HG03432 (cell line): ENCODE data around the gene FLT3.
"Not testable (repeated sequence)": the region's sequence is repeated elsewhere in the genome, so short reads cannot be mapped to it uniquely, and the experiment has no call there.

Experiments used
- ATAC-seq: cut with Tn5 transposase; IDR thresholded peaks from one replicate; pipeline ENCODE4 v1.9.1; 2021; ENCODE audit warnings: mild to moderate bottlenecking, moderate library complexity; ENCODE audit not compliant: unreplicated experiment

The FLT3 gene

DNA sequence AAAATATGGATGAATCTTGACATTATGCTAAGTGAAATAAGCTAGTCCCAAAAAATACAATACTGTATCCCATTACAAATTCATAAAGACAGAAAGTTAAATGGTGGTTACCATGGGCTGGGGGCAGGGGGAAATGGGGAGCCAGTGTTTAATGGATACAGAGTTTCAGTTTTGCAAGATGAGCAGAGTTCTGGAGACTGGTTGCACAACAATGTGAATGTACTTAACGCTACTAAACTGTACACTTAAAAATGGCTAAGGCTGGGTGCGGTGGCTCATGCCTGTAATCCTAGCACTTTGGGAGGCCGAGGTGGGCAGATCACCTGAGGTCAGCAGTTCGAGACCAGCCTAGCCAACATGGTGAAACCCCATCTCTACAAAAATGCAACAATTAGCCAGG lies 1.5 kb upstream of the FLT3 start:
- ATAC-seq: not testable (repeated sequence)

DNA sequence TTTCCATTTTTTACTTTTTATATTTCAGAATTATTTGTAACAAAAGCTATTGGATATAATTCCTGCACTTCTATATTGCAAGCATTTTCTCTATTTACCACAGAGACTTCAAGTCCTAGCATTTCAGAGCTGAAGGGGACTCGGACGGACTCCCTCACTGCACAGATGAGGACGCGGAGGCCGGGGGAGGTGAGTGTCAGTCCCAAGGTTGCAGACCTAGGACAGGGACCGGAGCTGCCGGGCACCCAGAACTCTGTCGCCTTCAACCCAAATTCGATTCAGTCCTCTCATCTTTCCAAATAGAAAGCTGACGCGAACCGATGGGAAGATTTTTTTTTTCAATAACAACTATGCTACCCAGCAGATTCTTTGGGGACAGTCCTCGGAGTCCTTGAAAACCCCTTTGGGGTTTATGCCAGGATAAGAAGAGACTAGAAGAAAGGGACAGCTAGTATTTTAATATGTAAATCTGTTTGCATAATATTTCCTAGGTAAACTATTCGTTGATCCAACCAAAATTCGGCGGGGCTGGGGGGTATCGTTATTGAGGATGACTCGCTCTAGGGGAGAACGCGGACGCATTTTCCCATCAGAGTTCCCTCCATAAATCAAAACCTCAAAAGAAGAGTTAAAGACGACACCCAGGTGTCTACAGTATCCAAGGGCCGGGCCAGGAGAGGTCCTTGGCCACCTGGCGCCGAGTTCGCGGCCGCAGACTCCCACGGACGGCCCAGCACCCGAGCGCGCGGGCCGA lies 803 bp downstream of the FLT3 start:
- ATAC-seq: no peak

DNA sequence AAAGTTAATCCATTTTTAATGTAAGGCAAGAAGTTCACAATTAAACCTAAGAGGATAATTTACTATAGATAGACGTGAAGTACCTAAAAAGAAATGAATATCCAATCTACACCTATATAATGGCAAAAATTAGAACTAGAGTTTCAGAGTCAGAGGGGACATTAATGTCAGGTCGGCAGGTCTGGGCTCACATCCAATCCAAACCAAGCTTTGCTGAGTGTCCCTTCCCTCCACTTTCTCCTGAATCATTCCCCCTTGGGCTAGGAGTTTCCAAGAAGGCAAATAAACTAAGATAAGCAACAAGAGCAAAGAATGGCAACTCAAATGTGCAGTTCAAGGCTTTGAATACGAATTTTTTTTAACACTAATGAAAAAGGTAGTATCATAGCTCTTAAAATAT lies 2.9 kb downstream of the FLT3 start:
- no peak for ATAC-seq

DNA sequence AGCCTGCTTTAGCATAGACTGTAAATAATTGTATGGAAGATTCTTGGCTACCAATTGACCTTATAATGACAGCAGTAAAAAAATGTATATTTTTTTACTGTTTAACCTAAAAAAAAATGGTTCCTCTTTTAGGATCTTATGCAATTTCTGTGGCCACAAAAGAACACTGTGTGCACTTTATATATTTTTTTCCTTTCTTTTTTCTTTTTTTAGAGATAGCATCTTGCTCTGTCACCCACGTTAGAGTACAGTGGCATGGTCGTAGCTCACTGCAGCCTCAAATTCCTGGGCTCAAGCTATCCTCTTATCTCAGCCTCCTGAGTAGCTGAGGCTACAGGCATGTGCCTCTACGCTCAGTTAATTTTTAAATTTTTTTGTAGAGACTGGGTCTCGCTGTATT lies 6.1 kb downstream of the FLT3 start:
- no peak for ATAC-seq

DNA sequence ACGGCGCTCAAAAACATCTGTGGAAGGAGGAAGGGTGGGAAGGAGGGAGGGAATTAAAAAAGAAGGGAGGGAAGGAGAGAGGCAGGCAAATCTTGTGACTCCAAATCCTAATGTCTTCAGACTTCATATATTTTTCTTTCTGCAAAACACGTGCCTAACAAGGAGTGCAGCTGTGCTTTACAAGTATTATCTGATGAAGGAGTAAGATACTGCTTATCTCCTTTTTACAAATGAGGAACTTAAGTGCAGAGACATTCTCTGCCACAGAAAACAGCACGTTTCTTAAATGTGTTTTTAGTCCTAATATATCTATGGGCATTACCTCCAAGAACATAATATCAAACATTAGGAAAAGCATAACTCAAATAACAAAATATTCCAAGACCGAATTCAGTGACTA lies 6.5 kb downstream of the FLT3 start:
- no peak for ATAC-seq

DNA sequence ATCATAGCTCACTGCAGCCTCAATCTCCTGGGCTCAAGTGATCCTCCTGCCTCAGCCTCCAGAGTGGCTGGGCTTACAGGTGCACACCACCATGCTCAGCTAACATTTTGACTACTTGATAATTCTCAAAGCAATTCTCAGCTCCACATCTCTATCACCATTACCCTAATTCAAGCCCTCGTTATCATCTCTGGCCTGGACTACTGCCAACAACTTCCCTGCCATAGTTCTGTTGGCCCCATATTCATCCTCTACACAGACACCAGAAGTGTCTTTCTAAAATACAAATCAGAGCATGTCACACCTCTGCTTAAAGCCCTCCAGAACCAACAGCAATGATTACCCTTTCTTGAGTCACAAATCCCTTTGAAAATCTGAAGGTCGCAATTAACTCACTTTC lies 7.9 kb downstream of the FLT3 start:
- ATAC-seq: no peak

DNA sequence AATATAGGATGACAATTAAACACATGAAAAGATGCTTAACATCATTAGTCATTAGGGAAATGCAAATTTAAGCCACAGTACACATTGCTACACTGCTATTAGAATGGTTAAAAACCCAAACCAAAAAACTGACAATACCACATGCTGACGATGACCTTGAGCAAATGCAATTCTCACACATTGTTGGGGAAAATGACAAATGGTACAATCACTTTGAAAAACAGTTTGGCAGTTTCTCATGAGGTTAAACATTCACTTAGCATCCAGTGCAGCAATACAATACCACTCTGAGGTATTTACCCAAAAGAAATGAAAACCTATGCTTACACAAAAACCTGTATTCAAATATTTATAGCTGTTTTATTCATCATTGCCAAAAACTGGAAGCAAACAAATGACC lies 11.3 kb downstream of the FLT3 start:
- no peak for ATAC-seq

DNA sequence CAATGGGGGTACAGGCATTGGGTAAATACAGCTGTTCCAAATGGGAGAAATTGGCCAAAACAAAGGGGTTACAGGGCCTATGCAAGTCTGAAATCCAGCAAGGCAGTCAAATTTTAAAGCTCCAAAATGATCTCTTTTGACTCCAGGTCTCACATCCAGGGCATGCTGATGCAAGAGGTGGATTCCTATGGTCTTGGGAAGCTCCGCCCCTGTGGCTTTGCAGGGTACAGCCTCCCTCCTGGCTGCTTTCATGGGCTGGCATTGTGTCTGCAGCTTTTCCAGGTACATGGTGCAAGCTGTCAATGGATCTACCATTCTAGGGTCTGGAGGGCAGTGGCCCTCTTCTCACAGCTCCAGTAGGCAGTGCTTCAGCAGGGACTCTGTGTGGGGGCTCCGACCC lies 22.6 kb downstream of the FLT3 start:
- ATAC-seq: not testable (repeated sequence)

DNA sequence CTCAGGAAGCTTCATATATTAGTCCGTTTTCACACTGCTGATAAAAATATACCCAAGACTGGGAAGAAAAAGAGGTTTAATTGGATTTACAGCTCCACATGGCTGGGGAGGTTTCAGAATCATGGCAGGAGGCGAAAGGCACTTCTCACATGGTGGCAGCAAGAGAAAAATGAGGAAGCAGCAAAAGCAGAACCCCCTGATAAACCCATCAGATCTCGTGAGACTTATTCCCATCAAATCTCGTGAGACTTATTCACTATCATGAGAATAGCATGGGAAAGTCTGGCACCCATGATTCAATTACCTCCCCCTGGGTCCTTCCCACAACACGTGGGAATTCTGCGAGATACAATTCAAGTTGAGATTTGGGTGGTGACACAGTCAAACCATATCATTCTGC lies 23.1 kb downstream of the FLT3 start:
- ATAC-seq: no peak

DNA sequence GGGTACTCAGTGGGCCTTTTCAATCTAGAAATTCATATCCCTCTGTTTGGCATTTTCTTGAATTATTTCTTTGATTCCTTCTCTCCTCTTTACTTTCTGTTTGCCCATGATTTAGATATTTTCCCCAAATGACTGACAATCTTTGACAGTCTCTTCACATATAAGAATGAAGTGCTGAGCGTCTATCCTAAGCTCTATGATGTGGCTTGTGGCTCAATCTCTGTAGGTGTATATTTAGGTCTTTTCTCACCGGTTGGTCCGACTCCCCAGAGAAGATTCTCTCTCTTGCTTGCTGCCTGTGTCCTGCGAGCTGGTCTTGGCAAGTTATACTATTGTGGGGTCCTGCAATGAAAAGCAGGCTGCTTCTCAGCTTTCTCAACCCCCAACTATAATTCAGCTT lies 29.0 kb downstream of the FLT3 start:
- no peak for ATAC-seq

DNA sequence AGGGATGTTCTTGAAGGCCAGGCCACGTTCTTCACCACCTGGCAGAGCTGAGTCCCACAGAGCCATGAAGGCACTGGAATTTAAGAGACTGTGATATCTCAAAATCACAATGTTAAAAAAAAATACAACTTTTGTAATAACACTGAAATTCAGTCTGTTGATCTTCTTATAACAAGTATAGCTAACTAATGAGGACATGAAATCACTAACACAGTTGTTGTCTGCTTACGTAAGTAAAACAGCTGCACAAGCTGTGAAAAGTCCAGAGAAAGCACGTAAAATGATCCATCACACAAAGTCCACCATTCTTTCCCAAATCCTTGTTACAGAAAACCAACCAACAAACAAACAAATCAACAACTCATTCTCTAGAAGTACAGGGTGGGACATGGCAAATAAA lies 32.9 kb downstream of the FLT3 start:
- ATAC-seq: no peak

DNA sequence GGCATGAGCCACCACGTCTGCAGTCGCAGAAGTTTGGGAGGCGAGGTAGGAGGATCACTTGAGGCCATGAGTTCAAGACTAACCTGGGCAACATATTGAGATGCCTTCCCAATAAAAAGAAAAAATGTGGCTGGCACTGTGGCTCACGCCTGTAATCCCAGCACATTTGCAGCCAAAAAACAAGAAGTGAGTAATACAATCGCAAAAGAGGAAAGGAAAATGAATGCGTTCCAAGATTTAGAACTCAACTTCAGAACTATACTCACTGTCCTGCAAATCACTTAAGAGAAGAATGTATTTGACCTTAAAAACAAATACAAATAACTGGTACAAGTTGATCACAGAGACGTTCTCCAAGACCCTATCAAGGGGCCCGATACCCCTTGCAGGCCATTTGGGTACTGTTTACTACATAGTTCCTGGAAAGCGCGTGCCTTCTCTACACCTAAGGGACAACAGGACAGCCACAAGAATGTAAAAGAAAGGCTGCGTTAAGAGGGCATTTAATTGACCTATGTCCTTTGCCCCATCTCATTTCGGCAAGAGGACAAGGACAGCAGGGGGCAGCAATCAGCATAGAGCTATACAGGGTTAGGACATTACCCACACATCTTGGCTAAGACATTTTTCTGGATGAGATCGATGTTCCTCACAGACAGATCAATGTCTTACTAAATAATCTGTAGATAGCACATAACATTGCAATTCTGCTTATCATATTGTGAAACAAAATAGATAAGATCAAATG lies 41.3 kb downstream of the FLT3 start:
- no peak for ATAC-seq

DNA sequence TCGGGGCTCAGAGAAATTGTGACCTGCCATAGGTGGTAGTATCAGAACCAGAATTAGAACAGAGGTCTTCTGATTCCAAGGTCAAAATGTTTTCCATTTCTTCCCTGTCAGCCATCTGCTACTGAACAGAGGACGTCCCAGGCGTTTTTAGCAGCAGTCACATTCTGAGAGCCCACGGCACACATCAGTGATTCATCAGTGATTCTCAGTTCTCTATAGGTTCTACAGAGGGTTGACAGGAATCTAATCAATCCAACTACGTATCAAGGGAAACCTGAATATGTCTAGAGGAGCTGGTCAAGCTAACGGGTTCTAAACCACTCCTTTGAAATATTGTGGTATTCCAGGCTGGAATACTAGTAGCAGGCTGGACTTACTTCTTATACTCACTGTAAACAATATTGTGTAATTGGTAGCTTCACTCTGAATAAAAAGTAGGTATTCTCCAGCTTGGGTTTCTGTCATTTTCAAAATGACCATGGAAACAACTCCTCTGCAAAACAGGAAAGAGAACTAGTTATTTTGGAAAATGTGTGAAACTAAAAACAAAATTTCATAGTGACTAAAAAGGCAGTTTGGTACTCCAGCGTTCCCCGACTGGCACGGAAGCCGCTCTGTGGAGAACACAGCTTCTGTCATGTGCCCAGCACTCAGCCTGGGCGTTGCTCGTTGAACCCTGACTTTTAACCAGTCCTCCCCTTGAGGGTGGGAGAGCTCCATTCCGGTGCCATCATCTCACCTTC lies 43.2 kb downstream of the FLT3 start:
- peak; percentile 73 for ATAC-seq

DNA sequence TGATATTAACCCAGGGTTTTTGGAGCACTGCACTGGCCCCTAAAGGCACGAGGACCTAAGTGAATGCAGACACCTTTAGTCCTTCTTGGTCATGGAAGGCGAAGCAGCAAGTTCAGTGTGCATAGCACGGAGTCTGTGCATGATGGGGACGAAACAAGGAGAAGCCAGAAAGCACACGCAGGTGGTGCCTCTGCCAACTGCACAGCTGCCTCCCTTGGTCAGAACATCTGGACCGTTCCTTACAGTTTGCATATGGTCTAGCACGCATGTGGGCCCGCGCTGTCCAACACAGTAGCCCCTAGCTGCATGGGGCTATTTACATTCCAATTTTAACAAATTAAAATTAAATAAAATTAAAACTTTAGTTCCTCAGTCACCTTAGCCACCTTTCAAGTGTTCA lies 44.0 kb downstream of the FLT3 start:
- no peak for ATAC-seq

DNA sequence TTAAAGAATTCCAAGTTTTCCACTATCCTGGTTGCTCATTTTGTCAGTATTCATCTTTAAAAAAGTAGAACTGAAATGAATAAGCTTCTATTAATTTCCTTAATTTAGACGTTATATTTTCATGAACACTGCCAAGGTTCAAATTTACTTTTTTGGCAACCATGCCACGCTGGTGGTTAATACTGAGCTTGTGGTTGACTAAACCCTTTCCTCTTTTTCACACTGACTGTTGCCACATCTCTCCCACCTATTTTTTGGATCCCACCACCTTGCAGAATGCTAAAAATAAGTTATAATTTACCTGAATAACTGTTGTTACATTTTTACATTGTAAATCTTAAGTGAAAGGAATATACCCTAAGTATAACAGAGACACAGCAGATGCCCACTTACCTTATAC lies 45.0 kb downstream of the FLT3 start:
- ATAC-seq: no peak

DNA sequence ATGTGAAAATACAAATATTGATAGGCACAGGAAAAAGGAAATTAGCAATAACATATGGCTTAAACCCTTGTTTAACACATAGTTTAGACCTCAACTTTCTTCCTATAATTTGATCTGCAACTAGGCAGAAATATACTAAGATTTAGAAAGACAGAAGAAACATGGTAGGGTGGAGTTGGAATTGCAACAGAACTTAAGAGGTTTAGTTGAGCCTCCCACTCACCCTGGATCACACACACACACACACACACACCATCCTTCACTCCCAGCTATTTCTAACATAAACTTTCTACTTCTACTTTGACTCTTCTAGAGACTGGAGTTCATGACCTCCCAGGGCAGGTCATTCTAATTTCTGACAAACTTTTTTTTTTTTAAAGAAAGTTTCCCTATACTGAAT lies 47.4 kb downstream of the FLT3 start:
- ATAC-seq: no peak

DNA sequence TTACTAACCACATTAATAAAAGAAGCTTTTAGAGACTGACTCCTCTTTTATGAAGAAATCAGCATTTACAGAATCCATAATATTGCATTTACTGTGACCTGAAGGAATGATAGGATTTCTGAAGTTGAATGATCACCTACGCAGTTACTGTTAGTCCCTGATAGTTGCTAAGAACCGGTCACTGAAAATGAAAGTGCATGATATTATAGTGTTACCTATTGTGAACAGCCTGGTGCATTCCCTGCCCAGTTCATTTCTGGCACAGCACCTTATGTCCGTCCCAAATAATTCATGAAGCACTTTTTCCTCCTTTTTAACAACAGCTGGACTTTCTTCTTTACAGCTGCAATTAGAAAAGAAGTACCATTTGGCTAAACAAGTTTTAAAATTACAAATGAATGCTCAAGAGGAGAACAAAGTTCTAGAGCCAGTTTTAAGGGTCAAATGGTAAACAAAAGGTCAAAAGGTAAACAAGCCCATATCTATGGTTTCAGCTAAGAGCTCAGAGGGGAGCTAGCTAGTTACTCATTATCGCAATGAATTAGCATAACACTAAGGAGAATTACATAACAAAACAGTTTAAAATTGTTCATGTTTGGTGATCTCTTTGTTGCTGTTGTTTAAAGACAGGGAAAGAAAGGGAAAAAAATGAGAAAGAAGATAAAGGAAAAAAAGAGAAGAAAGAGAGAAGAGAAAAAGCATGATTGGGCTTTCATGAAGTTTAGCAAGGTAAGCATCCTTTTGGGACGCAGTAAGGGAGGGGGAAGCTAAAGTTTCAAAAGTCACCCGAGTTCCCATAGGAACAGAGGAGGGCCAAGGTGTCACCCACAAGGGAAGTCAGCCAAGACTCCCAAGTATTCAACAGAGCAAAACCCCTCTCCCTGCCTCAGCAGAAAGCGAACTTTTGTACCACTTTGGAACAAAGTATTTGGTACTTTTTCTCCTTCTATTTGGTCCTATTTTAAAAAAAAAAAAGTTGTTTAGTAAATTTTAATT lies 50.2 kb downstream of the FLT3 start:
- peak; percentile 55 for ATAC-seq

DNA sequence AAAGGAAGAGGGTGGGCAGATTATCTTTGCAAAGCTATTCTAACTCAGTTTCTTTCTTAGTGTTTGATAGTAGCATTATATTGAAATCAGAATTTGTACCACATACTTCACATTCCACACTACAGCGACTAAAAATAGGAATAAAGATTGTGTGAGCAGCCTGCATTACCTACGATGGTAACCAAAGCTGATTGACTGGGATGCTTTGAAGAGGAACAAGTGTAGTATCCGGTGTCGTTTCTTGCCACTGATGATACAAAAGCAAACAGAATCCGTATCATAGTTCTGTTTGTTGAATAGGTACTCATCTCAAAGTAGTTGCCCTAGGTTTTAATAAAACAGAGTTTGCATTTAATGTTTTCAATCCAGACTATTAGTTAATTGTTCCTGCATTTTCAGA lies 51.2 kb downstream of the FLT3 start:
- no peak for ATAC-seq

DNA sequence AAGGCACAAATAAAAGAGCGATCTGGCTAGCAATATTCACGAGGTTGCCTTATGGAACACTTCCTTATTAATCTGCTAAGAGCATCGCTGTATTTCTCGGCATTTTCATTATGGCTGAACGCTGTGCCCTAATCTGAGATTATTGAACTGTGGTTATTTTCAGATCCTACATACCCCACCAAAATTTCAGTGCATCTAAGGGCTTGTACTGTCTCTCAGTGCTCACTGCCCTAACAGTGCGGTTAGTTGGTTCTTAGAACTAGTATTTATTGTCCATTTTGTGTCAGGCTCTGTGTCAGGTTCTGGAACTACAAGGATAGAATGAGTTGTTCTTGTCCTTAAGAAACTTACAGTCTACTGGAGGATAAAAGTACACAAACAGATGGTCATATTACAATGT lies 51.6 kb downstream of the FLT3 start:
- no peak for ATAC-seq

DNA sequence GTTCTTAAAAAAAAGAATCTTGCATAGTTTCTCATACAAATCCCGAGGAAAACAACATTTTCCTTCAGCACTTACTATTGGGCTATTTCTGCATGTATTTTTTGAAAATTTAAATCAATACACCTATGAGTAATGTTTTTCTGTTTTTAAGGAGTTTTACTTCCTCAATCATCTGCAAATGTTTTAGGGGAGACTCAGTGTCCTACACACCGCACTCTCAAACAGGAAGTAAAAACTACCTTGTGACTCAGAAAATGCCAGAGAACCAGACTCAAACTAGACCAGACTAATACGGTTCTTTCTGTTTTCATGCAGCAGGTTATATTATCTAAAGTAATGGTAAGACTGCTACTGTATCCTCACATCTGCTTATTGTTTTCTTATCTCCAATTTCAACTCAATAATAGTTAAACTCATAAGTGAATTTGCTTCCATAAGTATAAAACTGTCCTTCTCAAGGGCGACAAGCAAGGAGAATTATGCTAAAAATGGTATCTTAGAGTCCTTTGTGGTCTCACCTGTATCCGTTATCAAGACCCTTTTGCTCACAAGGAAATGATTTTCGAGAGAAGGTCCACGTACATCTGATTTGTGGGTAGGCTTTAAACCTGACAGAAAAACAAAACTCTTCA lies 52.5 kb downstream of the FLT3 start:
- peak; percentile 91 for ATAC-seq
